Parathyroid adenoma (tissue), 2 donors: ENCODE results near the gene CEBPG.

Source experiments
- H2AFZ ChIP-seq: fragments of 300-600 bp; sonication (generic); one replicate; pipeline ENCODE4 v1.7.0; 2017; ENCODE audit warnings: antibody characterized with exemption, mild to moderate bottlenecking
- H3K27ac ChIP-seq: fragments of 300-600 bp; sonication (generic); one replicate; pipeline ENCODE4 v1.7.0; 2017
- H3K27me3 ChIP-seq: fragments of 300-600 bp; sonication (generic); one replicate; pipeline ENCODE4 v1.7.0; 2017; ENCODE audit warnings: low read length; ENCODE audit not compliant: control insufficient read depth, insufficient read depth
- H3K36me3 ChIP-seq: fragments of 300-600 bp; sonication (generic); one replicate; pipeline ENCODE4 v1.7.0; 2017; ENCODE audit warnings: low read length; ENCODE audit not compliant: control insufficient read depth, insufficient read depth
- H3K4me1 ChIP-seq: fragments of 300-600 bp; sonication (generic); one replicate; pipeline ENCODE4 v1.7.0; 2017; ENCODE audit warnings: control low read depth
- H3K4me2 ChIP-seq: fragments of 300-600 bp; sonication (generic); one replicate; pipeline ENCODE4 v1.7.0; 2017; ENCODE audit warnings: low read length
- H3K4me3 ChIP-seq: fragments of 300-600 bp; sonication (generic); one replicate; pipeline ENCODE4 v1.7.0; 2017; ENCODE audit warnings: low read depth, low read length
- H3K79me2 ChIP-seq: fragments of 300-600 bp; sonication (generic); one replicate; pipeline ENCODE4 v1.7.0; 2017; ENCODE audit warnings: control low read depth
- H3K9ac ChIP-seq: fragments of 300-600 bp; sonication (generic); one replicate; pipeline ENCODE4 v1.7.0; 2017; ENCODE audit warnings: mild to moderate bottlenecking
- H3K9me3 ChIP-seq: fragments of 300-600 bp; sonication (generic); one replicate; pipeline ENCODE4 v1.7.0; 2017; ENCODE audit warnings: low read length; ENCODE audit not compliant: control insufficient read depth
- CTCF ChIP-seq: fragments of 300-600 bp; sonication (generic); IDR thresholded peaks from one replicate; pipeline ENCODE4 v1.7.0; 2017; ENCODE audit warnings: antibody characterized with exemption, mild to moderate bottlenecking
- donor health status: primary hyperparathyroidism.

The CEBPG gene

GRCh38 chr19:33422369-33423180, 49.1 kb downstream of the CEBPG start:
- no peaks in the 10 kb centered on the region for H3K9me3 ChIP-seq
- H3K27me3 ChIP-seq, result no peaks in the 10 kb centered on the region
- H3K79me2 ChIP-seq, result no peaks in the 10 kb centered on the region
- H2AFZ ChIP-seq, result no peak overlapping the region
- no peak overlapping the region for H3K27ac ChIP-seq
- H3K4me2 ChIP-seq, result no peak overlapping the region
- H3K4me3 ChIP-seq, result no peak overlapping the region
- no peaks in the 10 kb centered on the region for H3K4me1 ChIP-seq
- no peak overlapping the region for H3K9ac ChIP-seq
- H3K36me3 ChIP-seq, result no peaks in the 10 kb centered on the region
- no peak for TF ChIP-seq CTCF

- no peak for TF ChIP-seq CTCF
- H3K4me2 ChIP-seq, result no peak overlapping the region
Observed at GRCh38 chr19:33424181-33424580, 50.7 kb downstream of the CEBPG start.

GRCh38 chr19:33426621-33427361, 53.3 kb downstream of the CEBPG start:
- H3K79me2 ChIP-seq, result no peaks in the 10 kb centered on the region
- no peak for TF ChIP-seq CTCF
- H2AFZ ChIP-seq, result no peak overlapping the region
- H3K27ac ChIP-seq, result no peak overlapping the region
- no peaks in the 10 kb centered on the region for H3K9me3 ChIP-seq
- H3K27me3 ChIP-seq, result no peaks in the 10 kb centered on the region
- no peak overlapping the region for H3K9ac ChIP-seq
- H3K36me3 ChIP-seq, result no peaks in the 10 kb centered on the region
- no peak overlapping the region for H3K4me3 ChIP-seq
- H3K4me1 ChIP-seq, result no peaks in the 10 kb centered on the region
- no peak overlapping the region for H3K4me2 ChIP-seq

More at GRCh38 chr19:33424181-33424580, 50.7 kb downstream of the CEBPG start:
- no peak overlapping the region for H3K27ac ChIP-seq
- no peak overlapping the region for H3K9ac ChIP-seq
- H3K27me3 ChIP-seq, result no peaks in the 10 kb centered on the region
- H3K4me3 ChIP-seq, result no peak overlapping the region
- H3K36me3 ChIP-seq, result no peaks in the 10 kb centered on the region
- H3K4me1 ChIP-seq, result no peaks in the 10 kb centered on the region
- H3K79me2 ChIP-seq, result no peaks in the 10 kb centered on the region
- no peaks in the 10 kb centered on the region for H3K9me3 ChIP-seq
- H2AFZ ChIP-seq, result no peak overlapping the region

- H3K9me3 ChIP-seq, result no peaks in the 10 kb centered on the region
- H3K4me2 ChIP-seq, result no peak overlapping the region
- no peak overlapping the region for H2AFZ ChIP-seq
- H3K9ac ChIP-seq, result no peak overlapping the region
- no peak overlapping the region for H3K4me3 ChIP-seq
- no peaks in the 10 kb centered on the region for H3K36me3 ChIP-seq
- TF ChIP-seq CTCF, result no peak
- H3K79me2 ChIP-seq, result no peaks in the 10 kb centered on the region
- no peaks in the 10 kb centered on the region for H3K27me3 ChIP-seq
- H3K4me1 ChIP-seq, result no peaks in the 10 kb centered on the region
- no peak overlapping the region for H3K27ac ChIP-seq
Observed at GRCh38 chr19:33427801-33428626, 54.5 kb downstream of the CEBPG start.
